ENCODE measurements around the gene ST6GAL1.
"Not testable (repeated sequence)": the region's sequence is repeated elsewhere in the genome, so short reads cannot be mapped to it uniquely, and the experiment has no call there.

ST6GAL1 gene

GRCh38 chr3:187046033-187046432 lies 115.7 kb downstream of the ST6GAL1 start:
- no peak for DNase-seq (ENCODE audit: low spot score)

GRCh38 chr3:187049462-187050101 lies 119.3 kb downstream of the ST6GAL1 start:
- no peak for DNase-seq (ENCODE audit: low spot score)

GRCh38 chr3:187051066-187051465 lies 120.7 kb downstream of the ST6GAL1 start:
- DNase-seq (ENCODE audit: low spot score): no peak

GRCh38 chr3:187051724-187052366 lies 121.5 kb downstream of the ST6GAL1 start:
- no peak for DNase-seq (ENCODE audit: low spot score)

GRCh38 chr3:187052427-187052826 lies 122.1 kb downstream of the ST6GAL1 start:
- not testable (repeated sequence) for DNase-seq (ENCODE audit: low spot score)

- DNase-seq (ENCODE audit: low spot score): not testable (repeated sequence)
Observed at GRCh38 chr3:187054433-187054832, 124.1 kb downstream of the ST6GAL1 start.

GRCh38 chr3:187057803-187058202 lies 127.5 kb downstream of the ST6GAL1 start:
- peak; percentile 20 for DNase-seq (ENCODE audit: low spot score)

- no peak for DNase-seq (ENCODE audit: low spot score)
Observed at GRCh38 chr3:187061748-187062147, 131.4 kb downstream of the ST6GAL1 start.

- no peak for DNase-seq (ENCODE audit: low spot score)
Observed at GRCh38 chr3:187062526-187063177, 132.3 kb downstream of the ST6GAL1 start.

- no peak for DNase-seq (ENCODE audit: low spot score)
Observed at GRCh38 chr3:187063286-187064121, 133.2 kb downstream of the ST6GAL1 start.

GRCh38 chr3:187064210-187065115 lies 134.1 kb downstream of the ST6GAL1 start:
- peak; percentile 30 for DNase-seq (ENCODE audit: low spot score)

GRCh38 chr3:187066228-187066995 lies 136.1 kb downstream of the ST6GAL1 start:
- peak; percentile 44 for DNase-seq (ENCODE audit: low spot score)

GRCh38 chr3:187068787-187069186 lies 138.5 kb downstream of the ST6GAL1 start:
- DNase-seq (ENCODE audit: low spot score): no peak

- no peak for DNase-seq (ENCODE audit: low spot score)
Observed at GRCh38 chr3:187069857-187070516, 139.7 kb downstream of the ST6GAL1 start.

GRCh38 chr3:187072102-187072501 lies 141.8 kb downstream of the ST6GAL1 start:
- no peak for DNase-seq (ENCODE audit: low spot score)

GRCh38 chr3:187072511-187072910 lies 142.2 kb downstream of the ST6GAL1 start:
- DNase-seq (ENCODE audit: low spot score): no peak

GRCh38 chr3:187073581-187074098 lies 143.3 kb downstream of the ST6GAL1 start:
- DNase-seq (ENCODE audit: low spot score): no peak

GRCh38 chr3:187074846-187075245 lies 144.5 kb downstream of the ST6GAL1 start:
- no peak for DNase-seq (ENCODE audit: low spot score)

GRCh38 chr3:187076297-187076696 lies 146.0 kb downstream of the ST6GAL1 start:
- DNase-seq (ENCODE audit: low spot score): no peak

- no peak for DNase-seq (ENCODE audit: low spot score)
Observed at GRCh38 chr3:187077085-187077484, 146.8 kb downstream of the ST6GAL1 start.

Measured in ecto neural progenitor cell (in vitro differentiated cells).